GM23338 (cell line): ENCODE results near the gene DRC7. TPM values are rescaled to one million over a fixed set of nuclear protein-coding genes. Genes with fewer than 3 reads are reported as not detected.

Experiments used
- ATAC-seq: fragments of 200-7000 bp; cut with Tn5 transposase; 3 replicates; pipeline ENCODE4 v1.9.1; 2020
- DNase-seq: peaks from one replicate; pipeline ENCODE4 v3.0.0-alpha.2; 2015; ENCODE audit warnings: low spot score
- H2AFZ ChIP-seq: fragments of 200-600 bp; sonication (generic); 2 replicates; pipeline ENCODE4 v1.8.0; 2016; ENCODE audit warnings: antibody characterized with exemption, mild to moderate bottlenecking, moderate library complexity
- H3F3A ChIP-seq: fragments of 200-600 bp; sonication (generic); replicated peaks from 2 replicates; pipeline ENCODE4 v1.8.0; 2017; ENCODE audit warnings: antibody characterized with exemption, mixed run types, low read depth
- H3K27ac ChIP-seq: fragments of 200-600 bp; sonication (generic); 2 replicates; pipeline ENCODE4 v1.6.1; 2016; ENCODE audit warnings: low read depth
- H3K27me3 ChIP-seq: fragments of 200-600 bp; sonication (generic); 2 replicates; pipeline ENCODE4 v1.8.0; 2016; ENCODE audit warnings: mild to moderate bottlenecking, mixed run types, moderate library complexity; ENCODE audit not compliant: insufficient read depth
- H3K36me3 ChIP-seq: fragments of 200-600 bp; sonication (generic); 2 replicates; pipeline ENCODE4 v1.8.0; 2016; ENCODE audit warnings: mild to moderate bottlenecking; ENCODE audit not compliant: insufficient read depth
- H3K4me1 ChIP-seq: fragments of 200-600 bp; sonication (generic); 2 replicates; pipeline ENCODE4 v1.8.0; 2016; ENCODE audit warnings: mild to moderate bottlenecking, moderate library complexity; ENCODE audit not compliant: insufficient read depth
- H3K4me2 ChIP-seq: fragments of 200-600 bp; sonication (generic); 2 replicates; pipeline ENCODE4 v1.7.1; 2017; ENCODE audit warnings: mixed run types
- H3K4me3 ChIP-seq: fragments of 200-600 bp; sonication (generic); 2 replicates; pipeline ENCODE4 v1.6.1; 2016; ENCODE audit warnings: mixed run types
- H3K79me2 ChIP-seq: fragments of 200-600 bp; sonication (generic); replicated peaks from 2 replicates; pipeline ENCODE4 v1.8.0; 2017; ENCODE audit warnings: mild to moderate bottlenecking; ENCODE audit not compliant: insufficient read depth
- H3K9me2 ChIP-seq: fragments of 200-600 bp; sonication (generic); 2 replicates; pipeline ENCODE4 v1.8.0; 2017; ENCODE audit not compliant: insufficient read depth
- H4K20me1 ChIP-seq: fragments of 200-600 bp; sonication (generic); replicated peaks from 2 replicates; pipeline ENCODE4 v1.8.0; 2017; ENCODE audit warnings: mild to moderate bottlenecking; ENCODE audit not compliant: insufficient read depth
- H3K27ac Mint-ChIP-seq: 2 replicates; pipeline ENCODE4 v1.8.0; 2020; ENCODE audit warnings: inconsistent platforms, mild to moderate bottlenecking, moderate library complexity, mixed read lengths
- H3K27me3 Mint-ChIP-seq: 3 replicates; pipeline ENCODE4 v1.8.0; 2022; ENCODE audit warnings: low read depth, mild to moderate bottlenecking, moderate library complexity, mixed read lengths, inconsistent platforms; ENCODE audit not compliant: insufficient read depth, poor library complexity
- H3K36me3 Mint-ChIP-seq: 3 replicates; pipeline ENCODE4 v1.8.0; 2021; ENCODE audit warnings: low read depth, mild to moderate bottlenecking, inconsistent platforms, moderate library complexity, mixed read lengths
- H3K4me1 Mint-ChIP-seq: 3 replicates; pipeline ENCODE4 v1.8.0; 2020; ENCODE audit warnings: mild to moderate bottlenecking, inconsistent platforms, mixed read lengths
- H3K4me3 Mint-ChIP-seq: 3 replicates; pipeline ENCODE4 v1.8.0; 2021; ENCODE audit warnings: moderate library complexity, mild to moderate bottlenecking, inconsistent platforms, mixed read lengths
- H3K9me3 Mint-ChIP-seq: 3 replicates; pipeline ENCODE4 v1.8.0; 2020; ENCODE audit warnings: moderate library complexity, mild to moderate bottlenecking, inconsistent platforms, mixed read lengths
- CREB1 ChIP-seq: fragments of 250-450 bp; sonication (Bioruptor Pico); IDR thresholded peaks from 2 replicates; pipeline ENCODE4 v1.5.0; 2020; ENCODE audit warnings: low read depth, mild to moderate bottlenecking, moderate library complexity
- ETS1 ChIP-seq: IDR thresholded peaks from 2 replicates; pipeline ENCODE4 v1.6.1; 2016; ENCODE audit warnings: antibody characterized with exemption
- EZH2 ChIP-seq: fragments of 200-600 bp; sonication (generic); IDR thresholded peaks from one replicate; pipeline ENCODE4 v1.8.0; 2017; ENCODE audit warnings: antibody characterized with exemption, mild to moderate bottlenecking, low read depth; ENCODE audit not compliant: unreplicated experiment
- JUNB ChIP-seq: IDR thresholded peaks from one replicate; pipeline ENCODE4 v1.6.1; 2016; ENCODE audit warnings: antibody characterized with exemption; ENCODE audit not compliant: unreplicated experiment
- NANOG ChIP-seq: IDR thresholded peaks from 2 replicates; pipeline ENCODE4 v1.6.1; 2016; ENCODE audit warnings: antibody characterized with exemption, borderline replicate concordance
- POLR2AphosphoS5 ChIP-seq: IDR thresholded peaks from 2 replicates; pipeline ENCODE4 v1.6.1; 2016; ENCODE audit warnings: antibody characterized with exemption, low read depth
- ZNF331 ChIP-seq: fragments of 250-450 bp; sonication (Bioruptor Pico); IDR thresholded peaks from 2 replicates; pipeline ENCODE4 v1.5.0; 2020; ENCODE audit warnings: low read depth, mild to moderate bottlenecking, moderate library complexity
- polyA plus RNA-seq: library from polyadenylated mRNA; unstranded; fragments of >200 nt; fragmentation: Nextera tagmentation; extraction: Ambion mirVana; gene quantifications from 2 replicates; pipeline ENCODE4 v1.2.1, GENCODE V29; 2016
- total RNA-seq: library from RNA; depleted of rRNA; stranded (reverse); fragments of >200 nt; shearing (Covaris generic); gene quantifications from 2 replicates; pipeline ENCODE4 v1.2.3, GENCODE V29; 2014
- TF ChIP-seq, protein P1 (sequence below), 2 experiments: fragments of 200-600 bp in 1 of 2; sonication (generic) in 1 of 2; conservative IDR thresholded peaks; 2 replicates each; pipeline versions ENCODE4 v1.5.1 to v1.6.1; 2016 to 2017; ENCODE audit warnings: antibody characterized with exemption in 2 of 2, low read depth in 2 of 2, mild to moderate bottlenecking in 2 of 2, moderate library complexity in 1 of 2
- TF ChIP-seq, protein P2 (sequence below): IDR thresholded peaks from one replicate; pipeline ENCODE4 v1.6.1; 2018; ENCODE audit warnings: antibody characterized with exemption; ENCODE audit not compliant: unreplicated experiment

Gene DRC7
- total and polyA plus RNA-seq, 2 experiments from 2014 or later, result not detected

GRCh38 chr16:57741660-57742191, 47.1 kb downstream of the DRC7 start:
- DNase-seq (no peak), ATAC-seq (no peak)
- TF ChIP-seq JUNB, result no peak
- TF ChIP-seq NANOG, result no peak
- TF ChIP-seq POLR2AphosphoS5, result no peak
- TF ChIP-seq ZNF331 (CRISPR knock-in tag), result no peak
- TF ChIP-seq, protein P1, sequence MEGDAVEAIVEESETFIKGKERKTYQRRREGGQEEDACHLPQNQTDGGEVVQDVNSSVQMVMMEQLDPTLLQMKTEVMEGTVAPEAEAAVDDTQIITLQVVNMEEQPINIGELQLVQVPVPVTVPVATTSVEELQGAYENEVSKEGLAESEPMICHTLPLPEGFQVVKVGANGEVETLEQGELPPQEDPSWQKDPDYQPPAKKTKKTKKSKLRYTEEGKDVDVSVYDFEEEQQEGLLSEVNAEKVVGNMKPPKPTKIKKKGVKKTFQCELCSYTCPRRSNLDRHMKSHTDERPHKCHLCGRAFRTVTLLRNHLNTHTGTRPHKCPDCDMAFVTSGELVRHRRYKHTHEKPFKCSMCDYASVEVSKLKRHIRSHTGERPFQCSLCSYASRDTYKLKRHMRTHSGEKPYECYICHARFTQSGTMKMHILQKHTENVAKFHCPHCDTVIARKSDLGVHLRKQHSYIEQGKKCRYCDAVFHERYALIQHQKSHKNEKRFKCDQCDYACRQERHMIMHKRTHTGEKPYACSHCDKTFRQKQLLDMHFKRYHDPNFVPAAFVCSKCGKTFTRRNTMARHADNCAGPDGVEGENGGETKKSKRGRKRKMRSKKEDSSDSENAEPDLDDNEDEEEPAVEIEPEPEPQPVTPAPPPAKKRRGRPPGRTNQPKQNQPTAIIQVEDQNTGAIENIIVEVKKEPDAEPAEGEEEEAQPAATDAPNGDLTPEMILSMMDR (conservative IDR thresholded peaks at IDR 0.05; ENCODE audit: low read depth in 2 of 2), result no peak
- TF ChIP-seq ETS1, result no peak
- no peak for TF ChIP-seq CREB1 (CRISPR knock-in tag)
- Histone ChIP-seq H3F3A (no peaks in the 10 kb centered on the region), H2AFZ (no peak overlapping the region), H3K4me2 (no peak overlapping the region), H3K9me2 (no peaks in the 10 kb centered on the region), H3K4me1 (peaks cover 4% of the 10 kb centered on the region; the same call in 1 of the 2 replicates), H4K20me1 (no peaks in the 10 kb centered on the region; the same call in 1 of the 2 replicates), H3K27me3 (no peaks in the 10 kb centered on the region), H3K4me3 (no peak overlapping the region), H3K27ac (no peak overlapping the region), H3K36me3 (0 out of 2 replicates have a peak, but pooled peaks cover 7% of the 10 kb centered on the region), H3K79me2 (peaks cover 7% of the 10 kb centered on the region)
- Mint-ChIP-seq H3K4me3 (no peak overlapping the region), H3K27ac (no peak overlapping the region), H3K4me1 (peaks cover 7% of the 10 kb centered on the region), H3K9me3 (no peaks in the 10 kb centered on the region), H3K27me3 (peaks cover 4% of the 10 kb centered on the region), H3K36me3 (peaks cover 26% of the 10 kb centered on the region)

DNA sequence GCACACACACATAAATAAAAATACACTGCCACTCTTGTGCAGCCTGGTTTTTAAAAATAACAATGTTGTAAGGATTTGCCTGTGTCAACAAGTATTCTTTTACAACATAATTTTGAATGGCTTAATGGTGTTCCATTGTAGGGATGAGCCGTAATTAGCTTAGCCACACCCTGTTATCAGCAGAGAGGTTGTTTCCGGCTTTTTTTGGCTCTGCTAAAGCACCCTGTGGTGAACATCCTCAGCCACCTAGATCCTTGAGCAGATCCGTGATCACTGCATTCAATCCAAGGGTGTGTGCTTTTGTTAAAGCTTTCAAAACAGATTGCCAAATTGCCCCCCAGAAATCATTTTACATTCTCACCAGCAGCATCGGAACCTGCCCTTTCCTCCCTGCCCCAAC, 47.9 kb downstream of the DRC7 start:
- H3K4me1 Mint-ChIP-seq, result peaks cover 1% of the 10 kb centered on the region; the same call in 2 of the 3 replicates
- H3K79me2 ChIP-seq, result peaks cover 3% of the 10 kb centered on the region
- H3K4me3 ChIP-seq, result no peak overlapping the region
- H3K36me3 Mint-ChIP-seq, result peaks cover 22% of the 10 kb centered on the region
- DNase-seq (no peak), ATAC-seq (no peak)
- H3K36me3 ChIP-seq, result 0 out of 2 replicates have a peak, but pooled peaks cover 7% of the 10 kb centered on the region
- peaks cover 4% of the 10 kb centered on the region for H3K27me3 Mint-ChIP-seq
- H4K20me1 ChIP-seq, result no peaks in the 10 kb centered on the region; the same call in 1 of the 2 replicates
- no peaks in the 10 kb centered on the region for H3K4me1 ChIP-seq
- H3K9me2 ChIP-seq, result no peaks in the 10 kb centered on the region
- no peaks in the 10 kb centered on the region for H3F3A ChIP-seq
- H3K27me3 ChIP-seq, result no peaks in the 10 kb centered on the region
- H2AFZ ChIP-seq, result no peak overlapping the region
- H3K4me2 ChIP-seq, result no peak overlapping the region
- H3K4me3 Mint-ChIP-seq, result no peak overlapping the region
- no peak overlapping the region for H3K27ac ChIP-seq
- H3K27ac Mint-ChIP-seq, result no peak overlapping the region
- no peaks in the 10 kb centered on the region for H3K9me3 Mint-ChIP-seq
- TF ChIP-seq ZNF331 (CRISPR knock-in tag), result no peak
- TF ChIP-seq, protein P2, sequence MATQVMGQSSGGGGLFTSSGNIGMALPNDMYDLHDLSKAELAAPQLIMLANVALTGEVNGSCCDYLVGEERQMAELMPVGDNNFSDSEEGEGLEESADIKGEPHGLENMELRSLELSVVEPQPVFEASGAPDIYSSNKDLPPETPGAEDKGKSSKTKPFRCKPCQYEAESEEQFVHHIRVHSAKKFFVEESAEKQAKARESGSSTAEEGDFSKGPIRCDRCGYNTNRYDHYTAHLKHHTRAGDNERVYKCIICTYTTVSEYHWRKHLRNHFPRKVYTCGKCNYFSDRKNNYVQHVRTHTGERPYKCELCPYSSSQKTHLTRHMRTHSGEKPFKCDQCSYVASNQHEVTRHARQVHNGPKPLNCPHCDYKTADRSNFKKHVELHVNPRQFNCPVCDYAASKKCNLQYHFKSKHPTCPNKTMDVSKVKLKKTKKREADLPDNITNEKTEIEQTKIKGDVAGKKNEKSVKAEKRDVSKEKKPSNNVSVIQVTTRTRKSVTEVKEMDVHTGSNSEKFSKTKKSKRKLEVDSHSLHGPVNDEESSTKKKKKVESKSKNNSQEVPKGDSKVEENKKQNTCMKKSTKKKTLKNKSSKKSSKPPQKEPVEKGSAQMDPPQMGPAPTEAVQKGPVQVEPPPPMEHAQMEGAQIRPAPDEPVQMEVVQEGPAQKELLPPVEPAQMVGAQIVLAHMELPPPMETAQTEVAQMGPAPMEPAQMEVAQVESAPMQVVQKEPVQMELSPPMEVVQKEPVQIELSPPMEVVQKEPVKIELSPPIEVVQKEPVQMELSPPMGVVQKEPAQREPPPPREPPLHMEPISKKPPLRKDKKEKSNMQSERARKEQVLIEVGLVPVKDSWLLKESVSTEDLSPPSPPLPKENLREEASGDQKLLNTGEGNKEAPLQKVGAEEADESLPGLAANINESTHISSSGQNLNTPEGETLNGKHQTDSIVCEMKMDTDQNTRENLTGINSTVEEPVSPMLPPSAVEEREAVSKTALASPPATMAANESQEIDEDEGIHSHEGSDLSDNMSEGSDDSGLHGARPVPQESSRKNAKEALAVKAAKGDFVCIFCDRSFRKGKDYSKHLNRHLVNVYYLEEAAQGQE, result no peak
- no peak for TF ChIP-seq EZH2
- TF ChIP-seq JUNB, result no peak
- no peak for TF ChIP-seq NANOG
